MCF 10A (cell line): ENCODE measurements around the gene HLA-E. TPM values are rescaled to one million over a fixed set of nuclear protein-coding genes. Genes with fewer than 3 reads are reported as not detected.

ENCODE experiments used
- BruUV-seq: library from RNA; stranded (reverse); fragments of 400-500 nt; replicated peaks from 2 replicates; lab custom pipeline; 2021; lab: Mats Ljungman, UMichigan
- CTCF ChIA-PET: fragments of 300-600 bp; sonication (Branson Sonifier 250); formaldehyde crosslinking; extraction: SDS; loops from one replicate; lab custom pipeline; 2021; ENCODE audit warnings: antibody characterized with exemption, inconsistent platforms; lab: Yijun Ruan, JAX
- POLR2A ChIA-PET: fragments of 300-600, 350-650 bp; sonication (Branson Sonifier 250); formaldehyde crosslinking; extraction: SDS; loops from one replicate; lab custom pipeline; 2020; ENCODE audit warnings: antibody characterized with exemption, inconsistent platforms; lab: Yijun Ruan, JAX
- DNase-seq: peaks from one replicate; pipeline ENCODE4 v3.0.0-alpha.2; 2018; ENCODE audit not compliant: unreplicated experiment
- H3K27ac Mint-ChIP-seq: one replicate; pipeline ENCODE4 v1.8.0; 2022; ENCODE audit warnings: mild to moderate bottlenecking, low read depth, mixed read lengths; ENCODE audit not compliant: unreplicated experiment
- H3K27me3 Mint-ChIP-seq: one replicate; pipeline ENCODE4 v1.8.0; 2022; ENCODE audit warnings: mixed read lengths; ENCODE audit not compliant: insufficient read depth, unreplicated experiment
- H3K36me3 Mint-ChIP-seq: one replicate; pipeline ENCODE4 v1.8.0; 2022; ENCODE audit warnings: mild to moderate bottlenecking, moderate library complexity, mixed read lengths; ENCODE audit not compliant: insufficient read depth, unreplicated experiment
- H3K4me1 Mint-ChIP-seq: one replicate; pipeline ENCODE4 v1.8.0; 2022; ENCODE audit warnings: mixed read lengths; ENCODE audit not compliant: insufficient read depth, unreplicated experiment
- H3K4me3 Mint-ChIP-seq: one replicate; pipeline ENCODE4 v1.8.0; 2022; ENCODE audit warnings: mild to moderate bottlenecking, moderate library complexity, mixed read lengths; ENCODE audit not compliant: unreplicated experiment
- H3K9me3 Mint-ChIP-seq: one replicate; pipeline ENCODE4 v1.8.0; 2022; ENCODE audit warnings: mixed read lengths; ENCODE audit not compliant: unreplicated experiment
- CTCF ChIP-seq: fragments of 200-600 bp; IDR thresholded peaks from one replicate; pipeline ENCODE4 v1.8.0; 2022; ENCODE audit warnings: antibody characterized with exemption, mild to moderate bottlenecking; ENCODE audit not compliant: unreplicated experiment
- intact Hi-C: fragments of 100-400 bp; cut with micrococcal nuclease; formaldehyde crosslinking; loops from 2 replicates; pipeline ENCODE4 v1.14.1; 2022
- total RNA-seq: library from RNA; stranded (reverse); gene quantifications from 2 replicates; pipeline ENCODE4 v1.2.3, GENCODE V29; 2022

HLA-E gene
- total RNA-seq, 1 experiment from 2014 or later, result 83.6 TPM

- no peaks in the 10 kb centered on the region for H3K4me1 Mint-ChIP-seq
- peaks cover 7% of the 10 kb centered on the region for H3K9me3 Mint-ChIP-seq
- no peak overlapping the region for H3K4me3 Mint-ChIP-seq
- H3K36me3 Mint-ChIP-seq, result no peaks in the 10 kb centered on the region
- TF ChIP-seq CTCF, result no peak
- H3K27me3 Mint-ChIP-seq, result peaks cover 87% of the 10 kb centered on the region
- CTCF ChIA-PET, result interaction anchor here (0.6 kb wide), 1 partner anchor 79 kb away, joined by 3 read pairs; no protein-coding TSS in a partner anchor
- POLR2A ChIA-PET, result no interaction called here
- DNase-seq, result no peak
- BruUV-seq, result no TSS peak
- no peak overlapping the region for H3K27ac Mint-ChIP-seq
- intact Hi-C loops, result loop anchor here (5.0 kb wide), 1 partner anchor 578 kb away; no protein-coding TSS in a partner anchor
Measured at GRCh38 chr6:30459145-30459544, 30.2 kb upstream of the HLA-E start.

GRCh38 chr6:30461055-30461454 lies 28.3 kb upstream of the HLA-E start:
- intact Hi-C loops, result no loop called here
- H3K4me1 Mint-ChIP-seq, result no peaks in the 10 kb centered on the region
- CTCF ChIA-PET, result no interaction called here
- H3K27me3 Mint-ChIP-seq, result peaks cover 93% of the 10 kb centered on the region
- BruUV-seq, result no TSS peak
- TF ChIP-seq CTCF, result no peak
- H3K36me3 Mint-ChIP-seq, result no peaks in the 10 kb centered on the region
- no peak overlapping the region for H3K27ac Mint-ChIP-seq
- POLR2A ChIA-PET, result no interaction called here
- no peak overlapping the region for H3K4me3 Mint-ChIP-seq
- peaks cover 7% of the 10 kb centered on the region for H3K9me3 Mint-ChIP-seq
- DNase-seq, result no peak

GRCh38 chr6:30462482-30462881 lies 26.8 kb upstream of the HLA-E start:
- Mint-ChIP-seq H3K4me1 (no peaks in the 10 kb centered on the region), H3K27ac (no peak overlapping the region), H3K9me3 (peaks cover 7% of the 10 kb centered on the region), H3K4me3 (no peak overlapping the region), H3K27me3 (peaks cover 98% of the 10 kb centered on the region), H3K36me3 (no peaks in the 10 kb centered on the region)
- CTCF ChIA-PET, result interaction anchor here (1.1 kb wide), 1 partner anchor 9 kb away, joined by 3 read pairs; no protein-coding TSS in a partner anchor
- POLR2A ChIA-PET, result interaction anchor here (0.7 kb wide), 1 partner anchor 1806 kb away, joined by 4 read pairs; no protein-coding TSS in a partner anchor
- no peak for DNase-seq
- intact Hi-C loops, result no loop called here
- no TSS peak for BruUV-seq
- no peak for TF ChIP-seq CTCF

GRCh38 chr6:30463242-30463641 lies 26.1 kb upstream of the HLA-E start:
- POLR2A ChIA-PET, result interaction anchor here (0.7 kb wide), 1 partner anchor 1806 kb away, joined by 4 read pairs; no protein-coding TSS in a partner anchor
- DNase-seq, result no peak
- H3K27me3 Mint-ChIP-seq, result peaks cover 98% of the 10 kb centered on the region
- intact Hi-C loops, result no loop called here
- no TSS peak for BruUV-seq
- no peaks in the 10 kb centered on the region for H3K36me3 Mint-ChIP-seq
- H3K4me1 Mint-ChIP-seq, result no peaks in the 10 kb centered on the region
- CTCF ChIA-PET, result interaction anchor here (0.8 to 1.6 kb wide), 5 partner anchors 8 to 98 kb away, joined by 3 read pairs; no protein-coding TSS in a partner anchor
- H3K9me3 Mint-ChIP-seq, result peaks cover 7% of the 10 kb centered on the region
- no peak overlapping the region for H3K27ac Mint-ChIP-seq
- H3K4me3 Mint-ChIP-seq, result no peak overlapping the region
- TF ChIP-seq CTCF, result no peak
